H1 (cell line): ENCODE results near the gene AP5S1. TPM values are rescaled to one million over a fixed set of nuclear protein-coding genes. Genes with fewer than 3 reads are reported as not detected.

Source experiments
- CTCF ChIA-PET: fragments of 300-600 bp; sonication (Branson Sonifier 250); formaldehyde crosslinking; loops from one replicate; lab custom pipeline; 2021; ENCODE audit not compliant: partially characterized antibody; lab: Charles Lee
- POLR2A ChIA-PET: fragments of 300-600 bp; sonication (Branson Sonifier 250); formaldehyde crosslinking; loops from one replicate; lab custom pipeline; 2021; ENCODE audit warnings: inconsistent platforms; ENCODE audit not compliant: partially characterized antibody; lab: Charles Lee
- DNase-seq, 2 experiments: peaks; one replicate each; pipeline versions ENCODE4 v3.0.0 to v3.0.0-alpha.2; 2010 to 2022; ENCODE audit warnings: low spot score in 2 of 2, low read depth in 1 of 2, mixed read lengths in 1 of 2
- FAIRE-seq: peaks from 2 replicates; lab custom pipeline; 2011; peaks lifted over from hg19 to GRCh38; lab: Jason Lieb, UNC
- H2AFZ ChIP-seq: 2 replicates; pipeline ENCODE4 v1.8.1; 2012; ENCODE audit warnings: low read length, inconsistent platforms
- H2AK5ac ChIP-seq: 2 replicates; pipeline ENCODE4 v1.6.1; 2013; ENCODE audit warnings: low read depth, low read length
- H2BK120ac ChIP-seq: replicated peaks from 2 replicates; pipeline ENCODE3; 2013; ENCODE audit warnings: low read depth, low read length, inconsistent platforms
- H2BK12ac ChIP-seq: 2 replicates; pipeline ENCODE4 v1.6.1; 2013; ENCODE audit warnings: low read depth, low read length
- H2BK15ac ChIP-seq: 2 replicates; pipeline ENCODE4 v1.6.1; 2013; ENCODE audit warnings: low read length
- H2BK20ac ChIP-seq: 2 replicates; pipeline ENCODE4 v1.6.1; 2013; ENCODE audit warnings: low read length
- H2BK5ac ChIP-seq: 2 replicates; pipeline ENCODE4 v1.6.1; 2013; ENCODE audit warnings: low read depth, low read length
- H3K14ac ChIP-seq: 2 replicates; pipeline ENCODE4 v1.6.1; 2013; ENCODE audit warnings: inconsistent platforms; ENCODE audit not compliant: insufficient read length
- H3K18ac ChIP-seq: 2 replicates; pipeline ENCODE4 v1.6.1; 2013; ENCODE audit warnings: low read length; ENCODE audit errors: extremely low read depth
- H3K23ac ChIP-seq: 2 replicates; pipeline ENCODE4 v1.6.1; 2013; ENCODE audit warnings: inconsistent platforms; ENCODE audit not compliant: insufficient read length
- H3K23me2 ChIP-seq: 2 replicates; pipeline ENCODE4 v1.6.1; 2013; ENCODE audit warnings: low read depth, low read length
- H3K27ac ChIP-seq: 2 replicates; pipeline ENCODE4 v1.6.1; 2011; ENCODE audit warnings: low read depth, low read length, inconsistent platforms
- H3K27me3 ChIP-seq, 4 experiments: replicated peaks in 1 of 4; 1 replicate in 1 of 4; 2 replicates in 3 of 4; pipeline versions ENCODE4 v1.6.1 to v1.8.1; 2011 to 2013; ENCODE audit warnings: low read length in 3 of 4, mild to moderate bottlenecking in 3 of 4, inconsistent platforms in 2 of 4, mixed read lengths in 2 of 4, moderate library complexity in 1 of 4; ENCODE audit not compliant: control insufficient read depth in 3 of 4, insufficient read depth in 3 of 4; ENCODE audit errors: extremely low read depth in 1 of 4
- H3K36me3 ChIP-seq, 4 experiments: 2 replicates each; pipeline versions ENCODE4 v1.6.1 to v1.8.1; 2011 to 2013; ENCODE audit warnings: mild to moderate bottlenecking in 4 of 4, low read length in 3 of 4, moderate library complexity in 2 of 4, control low read depth in 1 of 4, inconsistent platforms in 1 of 4; ENCODE audit not compliant: insufficient read depth in 4 of 4, control insufficient read depth in 2 of 4
- H3K4ac ChIP-seq: replicated peaks from 2 replicates; pipeline ENCODE3; 2013; ENCODE audit warnings: low read length, low read depth, mixed read lengths, inconsistent platforms; ENCODE audit not compliant: insufficient read length
- H3K4me1 ChIP-seq, 4 experiments: replicated peaks in 1 of 4; 1 replicate in 1 of 4; 2 replicates in 3 of 4; pipeline versions ENCODE4 v1.6.1 to v1.8.1; 2011 to 2013; ENCODE audit warnings: low read length in 3 of 4, inconsistent platforms in 2 of 4, mixed read lengths in 1 of 4; ENCODE audit not compliant: insufficient read depth in 4 of 4, control insufficient read depth in 3 of 4
- H3K4me2 ChIP-seq, 2 experiments: 2 replicates each; pipeline versions ENCODE4 v1.6.1 to v1.8.1; 2011 to 2013; ENCODE audit warnings: low read depth in 2 of 2, low read length in 2 of 2, control low read depth in 1 of 2, inconsistent platforms in 1 of 2, mild to moderate bottlenecking in 1 of 2; ENCODE audit not compliant: insufficient read depth in 1 of 2
- H3K4me3 ChIP-seq, 4 experiments: fragments of 200-600, 300-600 bp in 1 of 4; sonication (generic), shearing (Covaris generic), sonication (Bioruptor Twin) in 1 of 4; 2 replicates each; pipeline versions ENCODE4 v1.5.1 to v1.8.1; 2011 to 2016; ENCODE audit warnings: low read length in 4 of 4, low read depth in 3 of 4, control low read depth in 2 of 4, inconsistent platforms in 2 of 4, mild to moderate bottlenecking in 2 of 4, mixed read lengths in 1 of 4, moderate library complexity in 1 of 4; ENCODE audit not compliant: insufficient read depth in 2 of 4; ENCODE audit errors: extremely low read depth in 1 of 4
- H3K56ac ChIP-seq: replicated peaks from 2 replicates; pipeline ENCODE3; 2013; ENCODE audit warnings: low read depth, mild to moderate bottlenecking, mixed read lengths, low read length, inconsistent platforms; ENCODE audit not compliant: insufficient read length
- H3K79me1 ChIP-seq: 2 replicates; pipeline ENCODE4 v1.6.1; 2013; ENCODE audit warnings: low read depth, low read length, control low read depth
- H3K79me2 ChIP-seq, 2 experiments: 2 replicates each; pipeline versions ENCODE4 v1.6.1 to v1.8.1; 2012 to 2013; ENCODE audit warnings: low read length in 2 of 2, mild to moderate bottlenecking in 2 of 2, inconsistent platforms in 1 of 2; ENCODE audit not compliant: insufficient read depth in 2 of 2, control insufficient read depth in 1 of 2
- H3K9ac ChIP-seq, 4 experiments: replicated peaks in 1 of 4; 1 replicate in 1 of 4; 2 replicates in 3 of 4; pipeline versions ENCODE4 v1.6.1 to v1.8.1; 2011 to 2013; ENCODE audit warnings: low read depth in 3 of 4, low read length in 3 of 4, control low read depth in 2 of 4, mild to moderate bottlenecking in 2 of 4, moderate library complexity in 2 of 4, inconsistent platforms in 1 of 4; ENCODE audit errors: extremely low read depth in 1 of 4
- H3K9me3 ChIP-seq, 2 experiments: 2 replicates each; pipeline versions ENCODE4 v1.6.1 to v1.8.1; 2012 to 2013; ENCODE audit warnings: mild to moderate bottlenecking in 2 of 2, moderate library complexity in 2 of 2, control low read depth in 1 of 2, inconsistent platforms in 1 of 2, low read depth in 1 of 2, low read length in 1 of 2, mixed read lengths in 1 of 2; ENCODE audit not compliant: insufficient read depth in 2 of 2
- H4K20me1 ChIP-seq, 2 experiments: replicated peaks in 1 of 2; 2 replicates each; pipeline versions ENCODE3 to v1.8.1; 2011 to 2013; ENCODE audit warnings: inconsistent platforms in 2 of 2, low read length in 2 of 2, mild to moderate bottlenecking in 1 of 2; ENCODE audit not compliant: insufficient read depth in 2 of 2, control insufficient read depth in 1 of 2
- H4K5ac ChIP-seq: 2 replicates; pipeline ENCODE4 v1.6.1; 2013; ENCODE audit warnings: low read length, low read depth, mixed read lengths, inconsistent platforms; ENCODE audit not compliant: insufficient read length
- H4K8ac ChIP-seq: 2 replicates; pipeline ENCODE4 v1.8.0; 2013; ENCODE audit warnings: mild to moderate bottlenecking, moderate library complexity, low read length, inconsistent platforms; ENCODE audit not compliant: insufficient read depth; ENCODE audit errors: extremely low read depth
- H4K91ac ChIP-seq: replicated peaks from 2 replicates; pipeline ENCODE3; 2013; ENCODE audit warnings: low read length, mixed read lengths, inconsistent platforms; ENCODE audit not compliant: insufficient read length
- GABPA ChIP-seq: IDR thresholded peaks from 2 replicates; pipeline ENCODE4 v1.6.1; 2011; ENCODE audit warnings: mild to moderate bottlenecking, low read length, moderate library complexity, borderline replicate concordance; ENCODE audit not compliant: insufficient read depth
- PHF8 ChIP-seq: fragments of 200-600 bp; sonication (generic); conservative IDR thresholded peaks from 2 replicates; pipeline ENCODE4 v1.7.1; 2012; ENCODE audit warnings: low read depth, mild to moderate bottlenecking, inconsistent platforms, low read length, moderate library complexity
- SUZ12 ChIP-seq: fragments of 200-600 bp; sonication (generic); IDR thresholded peaks from 2 replicates; pipeline ENCODE4 v1.6.1; 2012; ENCODE audit warnings: mild to moderate bottlenecking, inconsistent platforms, low read length, moderate library complexity, mixed read lengths
- TAF1 ChIP-seq: IDR thresholded peaks from 2 replicates; pipeline ENCODE4 v1.6.1; 2011; ENCODE audit warnings: mild to moderate bottlenecking, low read depth, low read length
- TCF12 ChIP-seq: IDR thresholded peaks from 2 replicates; pipeline ENCODE4 v1.6.1; 2011; ENCODE audit warnings: low read depth, mild to moderate bottlenecking, low read length
- WGBS, 2 experiments: shearing (Covaris generic) in 1 of 2; methylation state at CpG; one replicate each; pipeline versions ENCODE4 v1.1.6 to v1.1.7; 2013 to 2015; ENCODE audit warnings: low lambda C conversion rate in 2 of 2, mixed read lengths in 2 of 2, inconsistent platforms in 1 of 2, low coverage in 1 of 2, missing lambda C conversion rate in 1 of 2; ENCODE audit not compliant: insufficient replicate concordance in 2 of 2, insufficient coverage in 1 of 2, insufficient read length in 1 of 2; ENCODE audit errors: extremely low coverage in 1 of 2, missing lambda C conversion rate in 1 of 2; 5-methylcytosine and 5-hydroxymethylcytosine counted together
- polyA plus RNA-seq, 7 experiments: library from polyadenylated mRNA; depleted of rRNA in 3 of 7; stranded (reverse) in 5 of 7; unstranded in 2 of 7; fragments of >200 nt in 5 of 7; fragments of 200-250 nt in 2 of 7; gene quantifications; 1 replicate in 5 of 7; 2 replicates in 1 of 7; 4 replicates in 1 of 7; pipeline versions ENCODE4 v1.2.1 to v1.2.3, GENCODE V29; 2011 to 2013; ENCODE audit warnings: missing spikeins in 2 of 7, mixed read lengths in 2 of 7
- total RNA-seq: library from RNA; stranded (reverse); fragmentation: NEBNext Ultra II Directional; extraction: Animal tissue kit (Norgen Biotek cat#: 25700); gene quantifications from 2 replicates; pipeline ENCODE4 v1.2.1, GENCODE V29; 2021

Gene AP5S1
- total and polyA plus RNA-seq, 2 of the 8 experiments (the other 6 are each of a cell fraction or from before 2014, with no cell fraction given): 3.3 to 3.7 TPM

GRCh38 chr20:3777716-3778629, 42.4 kb upstream of the AP5S1 start:
- Histone ChIP-seq H3K79me1 (no peaks in the 10 kb centered on the region), H3K23ac (no peak overlapping the region), H3K56ac (peak overlapping the region; percentile 14), H2BK15ac (peak overlapping the region; percentile 81; the same call in 1 of the 2 replicates), H4K91ac (peak overlapping the region; percentile 70), H2AK5ac (no peak overlapping the region), H3K9me3 (no peaks in the 10 kb centered on the region; a peak in 1 of 4 replicates), H3K9ac (peak overlapping the region in 1 of 4 experiments; percentile 16; a peak in 1 of 7 replicates), H3K23me2 (peaks cover 17% of the 10 kb centered on the region; the same call in 1 of the 2 replicates), H3K4me2 (peak overlapping the region; percentile 83 to 95), H2BK20ac (no peak overlapping the region), H3K27me3 (peaks cover 0 to 30% (median 26%) of the 10 kb centered on the region in 4 experiments; a peak in 6 of 7 replicates), H4K8ac (peak overlapping the region; percentile 80), H3K18ac (peak overlapping the region; percentile 90), H2BK5ac (peak overlapping the region; percentile 47; the same call in 1 of the 2 replicates), H3K4me1 (peaks cover 0 to 11% (median 9%) of the 10 kb centered on the region in 4 experiments; a peak in 6 of 7 replicates), H2AFZ (peak overlapping the region; percentile 88; the same call in 1 of the 2 replicates), H3K4ac (no peak overlapping the region), H2BK12ac (peak overlapping the region; percentile 50; the same call in 1 of the 2 replicates), H3K36me3 (no peaks in the 10 kb centered on the region), H4K20me1 (no peaks in the 10 kb centered on the region), H3K27ac (no peak overlapping the region), H3K4me3 (peak overlapping the region; percentile 46 to 81 (median 62)), H3K14ac (peak overlapping the region; percentile 67), H4K5ac (peak overlapping the region; percentile 26), H2BK120ac (no peak overlapping the region), H3K79me2 (no peaks in the 10 kb centered on the region)
- 3% methylated on average over 67 of the region's 70 CpGs; no CpG with 5 or more reads in 1 of the 2 experiments for whole genome bisulfite sequencing, 2 experiments
- CTCF ChIA-PET: interaction anchor here (0.6 to 3.6 kb wide), 24 partner anchors 9 to 299 kb away, joined by 3 to 31 read pairs (median 4); partner anchors contain the start of genes ADISSP, AP5S1 and CENPB
- no peak for FAIRE-seq
- POLR2A ChIA-PET: interaction anchor here (0.6 to 3.8 kb wide), 11 partner anchors 10 to 85 kb away, joined by 3 to 42 read pairs (median 3); partner anchors contain the start of gene ADISSP
- DNase-seq: peak in 1 of 2 experiments; percentile 90
- peak; percentile 32; the same call in 1 of the 2 replicates for TF ChIP-seq PHF8
- peak; percentile 45; the same call in 1 of the 2 replicates for TF ChIP-seq SUZ12
- peak; percentile 54; the same call in 1 of the 2 replicates for TF ChIP-seq TAF1
- 0 out of 2 replicates have a peak, but pooled peaks have one; percentile 12 for TF ChIP-seq GABPA
- 0 out of 2 replicates have a peak, but pooled peaks have one; percentile 27 for TF ChIP-seq TCF12
